Measurements from ENCODE around the gene AAMP. TPM values are rescaled to one million over a fixed set of nuclear protein-coding genes. Genes with fewer than 3 reads are reported as not detected.

The AAMP gene
- total RNA-seq, 4 donors from 2014 or later: 87.1 to 134 (median 96.0) TPM

DNA sequence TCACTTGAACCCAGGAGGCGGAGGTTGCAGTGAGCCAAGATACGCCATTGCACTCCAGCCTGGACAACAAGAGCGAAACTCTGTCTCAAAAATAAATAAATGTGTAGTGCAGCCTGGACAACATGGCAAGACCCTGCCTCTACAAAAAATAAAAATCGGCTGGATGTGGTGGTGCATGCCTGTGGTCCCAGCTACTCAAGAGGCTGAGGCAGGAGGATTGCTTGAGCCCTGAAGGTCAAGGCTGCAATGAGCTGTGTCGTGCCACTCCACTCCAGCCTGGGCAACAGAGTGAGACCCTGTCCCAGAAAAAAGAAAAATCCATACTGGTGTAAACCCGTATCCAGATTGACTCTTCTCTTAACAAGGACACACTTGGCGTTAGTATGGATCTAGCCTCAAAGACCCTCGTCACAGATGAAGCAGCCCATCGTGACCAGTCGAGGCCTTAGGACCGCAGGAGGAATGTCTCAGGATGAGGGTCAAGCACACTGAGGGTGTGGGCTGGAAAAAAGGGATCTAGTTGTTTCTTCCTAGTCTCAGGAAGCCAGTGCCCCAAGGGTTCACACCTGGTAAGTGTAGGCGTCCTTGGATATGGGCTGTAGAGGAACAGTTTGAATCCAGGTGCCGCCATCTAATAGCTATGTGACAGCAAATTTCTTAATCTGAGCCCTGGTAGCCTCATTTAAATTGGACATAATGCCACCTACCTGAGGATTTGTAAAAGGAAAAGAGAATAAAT, 13.2 kb downstream of the AAMP start:
- Histone ChIP-seq H3K4me1 (peaks cover 41 to 43% of the 10 kb centered on the region in 2 donors), H3K36me3 (peaks cover 0 to 50% of the 10 kb centered on the region in 2 donors), H3K9me3 (no peaks in the 10 kb centered on the region), H3K27ac (peak overlapping the region in 1 of 4 donors; percentile 9), H3K27me3 (no peaks in the 10 kb centered on the region), H3K4me3 (no peak overlapping the region)
- in situ Hi-C loops (cut with MboI; ENCODE audit: low sequenced_read_pairs in 4 of 4): loop anchor here in 2 of 4 donors (10.0 kb wide), 1 partner anchor 72 kb away; no protein-coding TSS in a partner anchor
- intact Hi-C loops (cut with DNase I; ENCODE audit: low total_unique reads): loop anchor here (2.0 to 5.0 kb wide), 2 partner anchors 39 to 70 kb away; partner anchors contain the start of gene ARPC2
- TF ChIP-seq POLR2A (IDR thresholded peaks at IDR 0.05): no peak
- TF ChIP-seq, protein P1, sequence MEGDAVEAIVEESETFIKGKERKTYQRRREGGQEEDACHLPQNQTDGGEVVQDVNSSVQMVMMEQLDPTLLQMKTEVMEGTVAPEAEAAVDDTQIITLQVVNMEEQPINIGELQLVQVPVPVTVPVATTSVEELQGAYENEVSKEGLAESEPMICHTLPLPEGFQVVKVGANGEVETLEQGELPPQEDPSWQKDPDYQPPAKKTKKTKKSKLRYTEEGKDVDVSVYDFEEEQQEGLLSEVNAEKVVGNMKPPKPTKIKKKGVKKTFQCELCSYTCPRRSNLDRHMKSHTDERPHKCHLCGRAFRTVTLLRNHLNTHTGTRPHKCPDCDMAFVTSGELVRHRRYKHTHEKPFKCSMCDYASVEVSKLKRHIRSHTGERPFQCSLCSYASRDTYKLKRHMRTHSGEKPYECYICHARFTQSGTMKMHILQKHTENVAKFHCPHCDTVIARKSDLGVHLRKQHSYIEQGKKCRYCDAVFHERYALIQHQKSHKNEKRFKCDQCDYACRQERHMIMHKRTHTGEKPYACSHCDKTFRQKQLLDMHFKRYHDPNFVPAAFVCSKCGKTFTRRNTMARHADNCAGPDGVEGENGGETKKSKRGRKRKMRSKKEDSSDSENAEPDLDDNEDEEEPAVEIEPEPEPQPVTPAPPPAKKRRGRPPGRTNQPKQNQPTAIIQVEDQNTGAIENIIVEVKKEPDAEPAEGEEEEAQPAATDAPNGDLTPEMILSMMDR (IDR thresholded peaks at IDR 0.05 in 4 of 5, conservative IDR thresholded peaks at IDR 0.05 in 1 of 5): no peak
- DNase-seq (no peak), ATAC-seq (no peak)

DNA sequence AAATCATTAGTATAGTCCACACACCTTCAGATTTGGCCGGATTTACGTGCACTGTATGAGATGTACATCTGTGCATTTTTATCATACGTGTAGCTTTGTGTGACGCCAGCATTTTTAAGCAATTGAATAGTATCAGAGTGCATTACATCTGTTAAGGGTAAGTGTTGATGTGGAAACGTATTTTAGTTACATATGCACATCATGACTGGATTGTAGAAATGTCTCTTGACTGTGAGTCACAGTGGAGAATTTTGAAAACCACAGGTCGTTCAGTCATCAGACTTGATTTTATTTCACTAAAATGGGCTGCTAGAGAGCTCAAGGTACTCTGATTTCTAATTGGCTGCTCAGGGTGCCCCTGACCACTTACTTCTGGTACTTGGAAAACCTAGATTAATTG, 14.5 kb downstream of the AAMP start:
- Histone ChIP-seq H3K4me3 (no peak overlapping the region), H3K9me3 (no peaks in the 10 kb centered on the region), H3K27me3 (no peaks in the 10 kb centered on the region), H3K4me1 (peaks cover 38 to 46% of the 10 kb centered on the region in 2 donors), H3K36me3 (peaks cover 0 to 63% of the 10 kb centered on the region in 2 donors), H3K27ac (no peak overlapping the region)
- in situ Hi-C loops (cut with MboI; ENCODE audit: low sequenced_read_pairs in 4 of 4) (loop anchor here in 2 of 4 donors (10.0 kb wide), 1 partner anchor 71 kb away; no protein-coding TSS in a partner anchor), intact Hi-C loops (cut with DNase I; ENCODE audit: low total_unique reads) (loop anchor here (5.0 kb wide), 1 partner anchor 38 kb away; the partner anchor contains the start of gene ARPC2)
- TF ChIP-seq, protein P1 (IDR thresholded peaks at IDR 0.05 in 4 of 5, conservative IDR thresholded peaks at IDR 0.05 in 1 of 5): no peak
- no peak for TF ChIP-seq POLR2A (IDR thresholded peaks at IDR 0.05)
- DNase-seq: no peak
- no peak for ATAC-seq

DNA sequence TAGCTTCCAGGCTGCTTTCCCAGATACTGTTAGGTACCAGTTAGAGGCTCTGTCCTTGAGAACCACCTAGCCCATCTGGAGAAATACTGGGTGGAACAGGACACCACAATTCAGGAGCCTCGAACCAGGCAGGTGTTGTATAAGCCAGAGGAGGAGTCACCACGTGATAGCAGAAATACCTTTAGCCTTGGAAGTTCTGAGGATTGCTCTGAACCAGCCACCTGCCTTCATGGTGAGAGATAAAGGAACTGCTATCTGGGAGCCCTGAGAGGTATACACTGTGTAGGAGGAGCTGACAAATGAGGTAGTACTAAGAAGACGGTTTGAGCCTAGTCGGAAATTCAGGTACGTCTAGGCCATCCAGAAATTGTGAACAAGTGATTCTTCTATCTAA, 16.7 kb downstream of the AAMP start:
- no peaks in the 10 kb centered on the region for H3K27me3 ChIP-seq
- TF ChIP-seq, protein P1 (IDR thresholded peaks at IDR 0.05 in 4 of 5, conservative IDR thresholded peaks at IDR 0.05 in 1 of 5): no peak
- no peak for TF ChIP-seq POLR2A (IDR thresholded peaks at IDR 0.05)
- peak in 1 of 2 donors; percentile 18 for ATAC-seq
- intact Hi-C loops (cut with DNase I; ENCODE audit: low total_unique reads): no loop called here
- H3K36me3 ChIP-seq: peaks cover 0 to 85% of the 10 kb centered on the region in 2 donors
- no peaks in the 10 kb centered on the region for H3K9me3 ChIP-seq
- in situ Hi-C loops (cut with MboI; ENCODE audit: low sequenced_read_pairs in 4 of 4): loop anchor here in 2 of 4 donors (10.0 kb wide), 1 partner anchor 68 kb away; no protein-coding TSS in a partner anchor
- H3K4me3 ChIP-seq: no peak overlapping the region
- H3K4me1 ChIP-seq: peaks cover 17 to 28% of the 10 kb centered on the region in 2 donors
- H3K27ac ChIP-seq: peak overlapping the region; percentile 59 to 72 (median 64)
- no peak for DNase-seq

DNA sequence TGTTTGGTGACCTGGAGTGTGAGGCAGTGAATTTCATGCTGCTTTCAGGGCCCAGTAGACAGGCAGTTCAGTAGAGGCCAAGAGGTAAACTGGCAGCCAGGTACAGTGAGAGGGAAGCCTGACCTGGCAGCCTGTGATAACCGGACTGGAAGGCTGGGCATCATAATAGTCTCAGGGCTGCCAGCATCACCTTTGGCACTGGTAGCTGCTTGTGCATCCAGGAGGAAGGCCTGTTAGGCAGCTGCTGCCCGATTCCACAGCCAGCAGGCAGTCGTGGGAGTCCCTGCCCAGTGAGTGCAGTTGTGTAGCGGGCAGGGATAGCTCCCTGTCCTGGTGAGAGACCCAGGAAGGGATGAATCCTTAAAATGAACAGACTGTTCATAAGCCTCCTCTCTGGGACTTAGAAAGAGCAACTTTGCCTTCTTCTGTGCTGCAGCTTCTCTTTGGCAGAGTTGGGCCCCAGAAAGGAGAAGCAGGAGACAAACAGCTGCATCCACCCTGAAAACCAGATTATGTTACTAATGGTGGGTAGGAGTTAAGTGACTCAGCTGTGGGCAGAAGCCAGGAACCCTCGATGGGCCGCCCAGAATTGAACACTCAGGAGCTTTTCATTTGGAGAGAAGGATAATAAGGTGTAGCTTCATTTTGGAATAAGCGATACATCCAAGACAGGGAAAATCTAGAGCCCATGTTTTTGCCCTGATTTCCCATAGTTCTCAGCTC, 17.3 kb downstream of the AAMP start:
- H3K4me3 ChIP-seq: no peak overlapping the region
- TF ChIP-seq POLR2A (IDR thresholded peaks at IDR 0.05): no peak
- TF ChIP-seq, protein P1 (IDR thresholded peaks at IDR 0.05 in 4 of 5, conservative IDR thresholded peaks at IDR 0.05 in 1 of 5): no peak
- DNase-seq (peak in 1 of 2 donors; percentile 63), ATAC-seq (peak; percentile 71 to 77)
- peaks cover 0 to 91% of the 10 kb centered on the region in 2 donors for H3K36me3 ChIP-seq
- intact Hi-C loops (cut with DNase I; ENCODE audit: low total_unique reads) (no loop called here), in situ Hi-C loops (cut with MboI; ENCODE audit: low sequenced_read_pairs in 4 of 4) (loop anchor here in 2 of 4 donors (10.0 kb wide), 1 partner anchor 68 kb away; no protein-coding TSS in a partner anchor)
- no peaks in the 10 kb centered on the region for H3K9me3 ChIP-seq
- peak overlapping the region; percentile 59 to 72 (median 64) for H3K27ac ChIP-seq
- H3K4me1 ChIP-seq: peaks cover 16 to 28% of the 10 kb centered on the region in 2 donors
- no peaks in the 10 kb centered on the region for H3K27me3 ChIP-seq

All from gastrocnemius medialis (tissue), 4 donors.